Measurements from ENCODE around the gene PPP2R3B. TPM values are rescaled to one million over a fixed set of nuclear protein-coding genes. Genes with fewer than 3 reads are reported as not detected.

The PPP2R3B gene
- total and polyA plus RNA-seq, 11 donors, result 60.9 to 186 (median 113) TPM

GRCh38 chrX:370244-370962 is 16.3 kb downstream of the PPP2R3B start:
- ATAC-seq (peak; percentile 59 to 70 (median 60)), DNase-seq (peak in 4 of 5 donors; percentile 48 to 78 (median 72))
- no peaks in the 10 kb centered on the region for H3K9me3 ChIP-seq
- intact Hi-C loops (cut with DNase I), result loop anchor here in 1 of 10 donors (5.0 kb wide), 1 partner anchor 42 kb away; no protein-coding TSS in a partner anchor
- 47 to 70% (median 58%) methylated on average over 24 to 43 of the region's 43 CpGs for WGBS, 4 donors
- H3K27me3 ChIP-seq, result peaks cover 0 to 27% (median 3%) of the 10 kb centered on the region in 9 donors
- TF ChIP-seq CTCF (IDR thresholded peaks at IDR 0.05) (peak in 5 of 12 donors; percentile 13 to 37 (median 22)), POLR2A (IDR thresholded peaks at IDR 0.05) (peak in 1 of 2 donors; percentile 15)
- H3K4me3 ChIP-seq, result peak overlapping the region in 10 of 12 donors; percentile 10 to 39 (median 22)
- no peaks in the 10 kb centered on the region for H3K36me3 ChIP-seq
- peak overlapping the region; percentile 77 to 96 (median 88) for H3K27ac ChIP-seq
- H3K4me1 ChIP-seq, result peaks cover 0 to 50% (median 13%) of the 10 kb centered on the region in 12 donors

- TF ChIP-seq POLR2A (IDR thresholded peaks at IDR 0.05) (no peak), CTCF (IDR thresholded peaks at IDR 0.05) (no peak)
- Histone ChIP-seq H3K27ac (peak overlapping the region; percentile 77 to 96 (median 88)), H3K9me3 (no peaks in the 10 kb centered on the region), H3K4me1 (peaks cover 0 to 46% (median 13%) of the 10 kb centered on the region in 12 donors), H3K4me3 (peak overlapping the region in 7 of 12 donors; percentile 3 to 32 (median 22)), H3K27me3 (peaks cover 0 to 22% (median 3%) of the 10 kb centered on the region in 9 donors), H3K36me3 (no peaks in the 10 kb centered on the region)
- intact Hi-C loops (cut with DNase I), result loop anchor here in 1 of 10 donors (5.0 kb wide), 1 partner anchor 43 kb away; no protein-coding TSS in a partner anchor
- WGBS, 4 donors, result 59 to 88% (median 70%) methylated on average over 26 to 34 of the region's 34 CpGs
- peak in 2 of 4 donors; percentile 3 to 12 for ATAC-seq
- no peak for DNase-seq
Measured at GRCh38 chrX:369563-370101, 17.1 kb downstream of the PPP2R3B start.

GRCh38 chrX:368811-369562 is 17.7 kb downstream of the PPP2R3B start:
- H3K36me3 ChIP-seq, result no peaks in the 10 kb centered on the region
- peak overlapping the region; percentile 77 to 96 (median 88) for H3K27ac ChIP-seq
- peak overlapping the region in 7 of 12 donors; percentile 3 to 32 (median 25) for H3K4me3 ChIP-seq
- WGBS, 4 donors, result 47 to 60% (median 52%) methylated on average over 16 to 25 of the region's 25 CpGs
- peaks cover 0 to 40% (median 12%) of the 10 kb centered on the region in 12 donors for H3K4me1 ChIP-seq
- H3K27me3 ChIP-seq, result peaks cover 0 to 16% (median 3%) of the 10 kb centered on the region in 9 donors
- DNase-seq (peak in 4 of 5 donors; percentile 48 to 80 (median 65)), ATAC-seq (peak; percentile 69 to 84 (median 78))
- H3K9me3 ChIP-seq, result no peaks in the 10 kb centered on the region
- intact Hi-C loops (cut with DNase I), result no loop called here
- TF ChIP-seq POLR2A (IDR thresholded peaks at IDR 0.05) (no peak), CTCF (IDR thresholded peaks at IDR 0.05) (no peak)

Data from heart left ventricle (tissue), 16 donors.